ENCODE data around the gene RNU5D-1.
"Not testable (repeated sequence)": the region's sequence is repeated elsewhere in the genome, so short reads cannot be mapped to it uniquely, and the experiment has no call there.

Gene RNU5D-1

GRCh38 chr1:44707959-44708831 is 22.8 kb downstream of the RNU5D-1 start:
- TF ChIP-seq CTCF (IDR thresholded peaks at IDR 0.05; ENCODE audit: insufficient read depth, missing control alignments) = peak; percentile 57
- FAIRE-seq (no peak), DNase-seq (ENCODE audit: insufficient read length, low spot score) (no peak)

- no peak for FAIRE-seq
Measured at GRCh38 chr1:44707112-44707881, 23.7 kb downstream of the RNU5D-1 start.

GRCh38 chr1:44705938-44706337 is 25.0 kb downstream of the RNU5D-1 start:
- DNase-seq (ENCODE audit: insufficient read length, low spot score) (no peak), FAIRE-seq (no peak)
- TF ChIP-seq CTCF (IDR thresholded peaks at IDR 0.05; ENCODE audit: insufficient read depth, missing control alignments) = no peak

More at GRCh38 chr1:44707112-44707881, 23.7 kb downstream of the RNU5D-1 start:
- no peak for TF ChIP-seq CTCF (IDR thresholded peaks at IDR 0.05; ENCODE audit: insufficient read depth, missing control alignments)
- no peak for DNase-seq (ENCODE audit: insufficient read length, low spot score)

- FAIRE-seq = no peak
Measured at GRCh38 chr1:44705470-44705869, 25.5 kb downstream of the RNU5D-1 start.

GRCh38 chr1:44701141-44701573 is 29.8 kb downstream of the RNU5D-1 start:
- DNase-seq (ENCODE audit: insufficient read length, low spot score) = no peak
- no peak for TF ChIP-seq CTCF (IDR thresholded peaks at IDR 0.05; ENCODE audit: insufficient read depth, missing control alignments)

More at GRCh38 chr1:44705470-44705869, 25.5 kb downstream of the RNU5D-1 start:
- DNase-seq (ENCODE audit: insufficient read length, low spot score) = no peak
- no peak for TF ChIP-seq CTCF (IDR thresholded peaks at IDR 0.05; ENCODE audit: insufficient read depth, missing control alignments)

GRCh38 chr1:44700573-44700972 is 30.4 kb downstream of the RNU5D-1 start:
- TF ChIP-seq CTCF (IDR thresholded peaks at IDR 0.05; ENCODE audit: insufficient read depth, missing control alignments) = no peak
- DNase-seq (ENCODE audit: insufficient read length, low spot score) = no peak
- no peak for FAIRE-seq

More at GRCh38 chr1:44701141-44701573, 29.8 kb downstream of the RNU5D-1 start:
- no peak for FAIRE-seq

- DNase-seq (ENCODE audit: insufficient read length, low spot score); FAIRE-seq: not testable (repeated sequence)
Measured at GRCh38 chr1:44699375-44699774, 31.6 kb downstream of the RNU5D-1 start.

All from D721Med (cell line).